GM18867 (cell line): ENCODE results near the gene PPP3CA.
"Not testable (repeated sequence)": the region's sequence is repeated elsewhere in the genome, so short reads cannot be mapped to it uniquely, and the experiment has no call there.

Experiments
- ATAC-seq: cut with Tn5 transposase; IDR thresholded peaks from one replicate; pipeline ENCODE4 v1.9.1; 2021; ENCODE audit warnings: mild to moderate bottlenecking, moderate library complexity; ENCODE audit not compliant: unreplicated experiment

Gene PPP3CA

DNA sequence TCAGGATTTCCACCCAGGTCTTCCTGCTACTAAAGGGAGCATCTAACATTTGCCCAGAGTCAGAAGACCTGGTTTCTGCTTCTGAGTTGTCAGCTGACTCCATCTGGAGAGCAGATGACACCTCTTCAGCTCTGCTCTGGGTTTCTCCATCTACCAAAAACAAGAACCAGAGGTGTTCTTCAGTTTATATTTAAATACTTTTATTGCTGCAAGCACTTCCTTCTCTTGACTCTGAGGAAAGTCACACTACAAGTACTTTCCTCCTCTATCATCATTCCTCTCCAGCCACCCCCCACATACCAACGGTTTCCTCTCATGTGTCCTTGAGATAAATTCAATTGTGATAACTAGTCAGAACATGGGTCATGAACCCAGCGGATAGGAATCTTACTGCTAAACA, 88.4 kb downstream of the PPP3CA start:
- peak; percentile 35 for ATAC-seq

DNA sequence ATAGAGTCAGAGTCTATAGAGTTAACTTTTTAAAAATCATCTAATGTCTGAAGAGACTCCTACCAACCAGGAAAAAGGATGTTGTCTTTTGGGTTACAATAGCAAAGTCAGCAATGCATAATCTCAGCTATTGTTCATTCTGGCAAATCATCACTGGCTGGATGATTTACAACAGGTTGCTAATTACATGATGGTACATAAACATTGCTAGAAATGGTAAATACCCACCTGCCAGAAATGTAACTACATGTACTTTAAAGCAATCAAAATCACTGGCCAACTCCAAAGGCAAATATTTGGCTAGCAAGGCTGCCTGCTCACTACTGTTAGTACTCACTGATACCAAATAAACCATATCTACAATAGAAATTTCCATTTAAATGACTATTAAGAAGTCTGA, 91.1 kb downstream of the PPP3CA start:
- no peak for ATAC-seq

DNA sequence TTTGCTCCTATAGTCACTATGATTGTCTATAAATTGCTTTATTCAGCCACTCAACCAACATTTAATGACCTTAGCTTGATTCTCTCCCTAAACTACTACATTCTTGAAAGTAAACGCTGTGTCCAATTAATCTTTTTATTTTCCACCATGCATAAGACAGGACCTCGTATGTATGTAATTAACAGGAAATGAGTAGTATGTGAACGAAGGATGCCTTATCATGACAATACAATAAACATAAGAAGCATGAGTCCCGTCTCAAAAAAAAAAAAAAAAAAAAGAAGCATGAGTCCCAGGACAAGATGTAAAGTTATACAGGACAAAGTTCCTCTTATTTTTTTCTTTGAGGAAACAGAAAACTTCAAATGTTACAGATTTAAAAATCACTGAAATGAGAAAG, 92.5 kb downstream of the PPP3CA start:
- ATAC-seq = no peak

DNA sequence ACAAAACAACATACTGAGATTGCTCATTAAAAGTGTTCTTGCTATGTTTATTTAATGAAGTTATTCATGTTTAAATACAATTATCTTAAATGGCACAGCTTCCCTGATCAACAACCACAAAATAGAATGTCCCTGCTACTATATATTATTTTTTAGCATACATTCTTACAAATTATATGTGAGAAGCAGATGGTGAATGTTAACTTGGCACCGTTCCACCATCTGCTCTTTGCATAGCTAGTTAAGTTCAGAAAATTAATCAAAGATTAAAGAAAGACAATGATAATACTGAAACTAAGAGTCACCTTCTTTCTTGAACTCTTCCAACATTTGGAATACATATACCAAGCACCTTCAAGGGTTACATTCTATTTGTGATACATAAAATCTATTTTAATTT, 94.2 kb downstream of the PPP3CA start:
- no peak for ATAC-seq

DNA sequence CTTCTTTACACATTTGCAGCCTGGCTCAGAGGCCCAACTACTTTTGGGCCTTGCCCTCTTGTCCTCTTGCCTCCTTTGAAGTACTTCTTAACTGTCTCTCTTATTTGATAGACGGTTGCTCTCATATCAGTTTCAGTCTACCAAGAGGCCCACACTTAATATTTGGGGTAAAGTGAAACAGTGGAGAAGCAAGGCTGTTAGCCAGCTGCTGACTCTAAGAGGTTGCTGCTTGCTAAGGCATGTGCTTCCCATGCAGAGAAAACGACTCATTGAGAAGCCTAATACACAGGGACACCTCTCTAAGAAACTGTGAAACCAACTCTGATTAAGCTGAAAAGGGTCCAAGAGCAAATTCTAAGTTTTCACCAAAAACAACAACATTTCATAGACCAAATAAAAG, 94.6 kb downstream of the PPP3CA start:
- ATAC-seq = peak; percentile 55

DNA sequence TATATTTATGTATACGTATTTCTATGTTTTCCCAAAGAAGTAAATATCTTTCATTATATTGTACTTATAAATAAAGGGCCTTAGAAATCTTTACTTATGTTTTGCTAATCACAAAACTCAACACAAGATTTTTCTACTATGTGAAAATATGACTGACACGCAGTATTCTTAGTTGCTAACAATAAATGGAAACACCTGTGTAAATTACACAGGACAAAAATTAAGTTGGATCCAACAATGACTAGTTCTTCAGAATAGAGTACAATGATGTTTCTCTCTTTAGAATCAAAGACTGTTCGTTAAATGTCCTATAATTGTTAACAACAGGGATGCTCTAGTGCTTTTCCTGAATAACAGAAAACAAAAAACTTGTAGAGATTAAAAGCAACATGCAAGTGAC, 96.1 kb downstream of the PPP3CA start:
- no peak for ATAC-seq

DNA sequence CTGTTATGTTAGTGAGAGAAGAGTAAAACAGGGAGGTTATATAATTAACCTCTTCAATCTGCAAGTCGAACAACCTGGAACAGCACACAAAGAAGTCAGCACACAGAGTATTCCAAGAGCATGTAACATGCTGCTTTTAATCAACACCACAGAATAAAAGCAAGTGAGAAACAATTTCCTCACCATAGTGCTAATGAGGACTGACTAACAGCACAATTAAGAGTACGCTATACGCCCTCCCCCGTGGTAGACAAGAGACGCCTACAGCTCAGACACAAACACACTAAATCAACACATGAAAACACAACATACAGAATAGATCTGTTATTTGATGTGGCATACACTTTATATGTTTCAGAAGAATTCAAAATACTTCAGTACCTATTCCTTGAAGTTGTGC, 103.0 kb downstream of the PPP3CA start:
- no peak for ATAC-seq

DNA sequence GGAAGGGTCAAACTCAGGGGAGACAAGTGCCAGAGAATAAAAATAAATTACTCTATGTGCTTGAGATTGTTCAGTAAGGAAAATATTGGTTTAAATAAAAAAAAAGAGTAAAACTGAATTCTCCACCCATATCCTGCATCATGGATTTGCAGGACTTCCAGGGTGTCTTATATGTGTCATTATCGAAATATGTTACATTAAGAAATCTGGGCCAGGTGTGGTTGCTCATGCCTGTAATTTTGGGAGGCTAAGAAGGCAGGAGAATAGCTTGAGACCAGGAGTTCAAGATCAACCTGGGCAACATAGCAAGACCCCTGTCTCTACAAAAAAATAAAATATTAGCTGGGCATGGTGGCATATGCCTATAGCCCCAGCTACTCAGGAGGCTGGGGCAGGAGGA, 104.9 kb downstream of the PPP3CA start:
- ATAC-seq = no peak

DNA sequence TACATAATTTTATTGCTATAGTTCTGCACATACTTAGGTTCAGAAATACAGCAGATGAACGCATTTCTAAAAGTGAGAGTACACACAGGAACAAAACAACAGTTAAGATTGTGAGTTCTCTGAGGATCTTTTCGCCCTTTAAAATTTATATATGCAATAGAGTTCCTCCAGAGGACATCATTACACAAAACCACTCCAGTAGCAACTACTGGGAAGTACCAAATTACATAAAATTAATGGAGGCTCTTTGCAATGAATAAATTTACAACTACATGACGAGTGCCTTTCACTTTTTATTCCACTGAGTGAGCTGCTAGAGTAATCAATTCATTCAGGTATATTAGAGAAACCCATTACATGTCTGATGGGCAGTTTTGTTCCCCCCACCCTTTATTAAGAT, 107.2 kb downstream of the PPP3CA start:
- ATAC-seq = no peak

DNA sequence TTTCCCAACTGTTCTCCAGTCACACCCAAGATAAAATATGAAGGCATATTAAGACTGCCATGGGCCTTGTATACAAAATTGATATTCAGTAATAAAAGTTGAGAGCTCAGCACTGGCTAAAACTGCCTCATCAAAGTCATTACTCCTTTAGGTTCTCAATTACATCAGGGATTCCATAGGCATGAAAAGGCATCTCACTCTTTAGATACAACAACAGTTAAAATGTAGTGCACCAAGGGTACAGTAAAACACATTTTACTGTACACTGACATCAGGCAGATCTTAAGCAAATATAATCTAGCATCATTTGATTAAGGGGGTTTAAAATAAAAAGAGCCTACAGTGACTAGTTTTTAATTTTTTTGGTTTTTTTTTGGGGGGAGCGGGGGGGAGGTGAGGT, 107.7 kb downstream of the PPP3CA start:
- no peak for ATAC-seq

DNA sequence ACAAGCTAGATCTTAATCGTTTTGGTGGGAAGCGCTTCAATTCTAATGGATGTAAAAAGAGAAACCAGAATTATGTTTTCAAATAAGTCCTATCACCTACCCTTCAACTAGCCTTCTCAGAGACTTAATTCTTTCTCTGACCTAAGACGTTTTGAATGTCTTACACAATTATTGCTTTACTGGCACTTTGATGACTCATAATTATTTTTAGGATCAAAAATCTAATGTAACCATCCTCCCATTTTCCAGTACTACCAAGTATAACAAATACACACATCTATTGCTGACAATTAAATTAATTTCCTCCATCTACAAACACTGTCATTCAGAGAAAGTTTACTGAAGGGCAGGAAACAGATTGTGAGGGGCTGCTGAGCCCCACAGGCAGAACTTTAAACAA, 108.6 kb downstream of the PPP3CA start:
- no peak for ATAC-seq

DNA sequence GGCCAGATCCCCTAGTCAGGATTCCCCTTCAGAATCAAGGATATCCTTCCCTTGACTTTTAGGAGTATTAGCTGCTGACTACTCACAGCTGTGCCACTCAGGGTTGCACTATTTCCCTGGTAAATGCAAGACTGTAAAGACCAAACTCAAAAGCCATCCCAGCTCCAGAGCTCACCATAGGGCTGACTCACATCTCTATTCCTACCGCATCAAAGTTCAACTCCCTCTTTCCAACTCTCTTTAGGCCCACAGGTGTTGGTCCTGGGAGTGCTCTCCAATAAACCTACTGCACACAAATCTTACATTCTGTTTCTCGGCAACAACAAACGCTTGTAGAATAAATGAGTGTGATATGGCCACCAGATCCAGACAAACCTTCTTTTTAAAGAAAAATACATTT, 109.6 kb downstream of the PPP3CA start:
- ATAC-seq = no peak

DNA sequence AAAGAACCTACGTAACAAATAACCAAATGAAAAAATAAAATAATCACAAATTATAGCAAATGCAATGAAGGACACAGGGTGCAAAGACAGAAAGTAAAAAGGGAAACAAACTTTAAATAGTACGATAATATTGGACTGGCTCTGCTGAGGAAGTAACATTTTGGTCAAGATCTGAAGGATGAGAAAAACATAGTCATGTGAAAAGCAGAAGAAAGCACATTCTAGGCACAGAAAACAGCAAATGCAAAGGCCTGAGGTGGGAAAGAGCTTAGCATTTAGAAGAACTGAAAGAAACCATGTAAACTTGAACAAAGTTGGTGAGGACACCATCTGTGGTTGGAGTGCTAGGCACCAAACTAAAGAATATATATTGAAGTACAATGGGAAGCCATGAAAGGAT, 111.2 kb downstream of the PPP3CA start:
- no peak for ATAC-seq

DNA sequence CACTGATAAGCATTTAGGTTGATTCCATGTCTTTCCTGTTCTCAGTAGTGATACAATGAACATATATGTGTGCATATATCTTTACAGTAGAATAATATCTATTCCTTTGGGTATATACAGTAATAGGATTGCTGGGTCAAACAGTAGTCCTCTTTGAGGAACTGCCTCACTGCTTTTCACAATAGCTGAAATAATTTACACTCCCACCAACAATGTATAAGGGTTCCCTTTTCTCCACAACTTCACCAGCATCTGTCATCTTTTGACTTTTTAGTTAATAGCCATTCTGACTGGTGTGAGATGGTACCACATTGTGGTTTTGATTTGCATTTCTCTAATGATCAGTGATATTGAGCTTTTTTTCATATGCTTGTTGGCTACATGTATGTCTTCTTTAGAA, 113.2 kb downstream of the PPP3CA start:
- not testable (repeated sequence) for ATAC-seq

DNA sequence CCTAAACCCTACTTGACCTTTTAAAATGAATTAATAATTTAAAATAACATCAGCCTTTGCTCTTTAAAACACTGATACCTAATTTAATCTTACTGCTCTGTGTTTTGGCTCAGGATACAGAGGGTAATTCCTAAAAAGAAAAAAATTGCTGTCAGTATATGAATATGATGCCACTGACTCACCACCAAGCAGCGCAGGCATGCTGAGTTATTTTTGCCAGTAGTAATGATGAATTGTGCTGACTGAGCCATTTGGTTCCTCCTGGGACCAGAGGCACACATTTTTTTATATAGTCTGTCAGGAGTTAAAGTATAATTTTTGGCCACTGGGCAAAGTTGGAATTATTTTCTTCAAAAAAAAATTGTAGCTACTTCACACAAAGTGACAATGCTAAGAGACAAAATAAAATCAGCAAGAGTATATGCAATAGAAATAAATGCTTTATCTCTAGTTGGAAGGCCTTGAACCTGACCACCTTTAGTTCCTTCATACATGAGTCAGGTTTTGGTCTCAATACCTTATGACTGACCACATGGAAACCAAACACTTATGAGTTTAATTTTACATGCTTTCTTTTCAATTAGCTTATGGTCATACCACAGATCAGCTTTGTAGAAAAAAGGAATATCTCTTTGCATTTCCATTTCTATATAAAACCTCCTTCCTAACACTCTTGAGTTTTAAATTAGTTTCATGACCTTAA, 115.1 kb downstream of the PPP3CA start:
- ATAC-seq = no peak

DNA sequence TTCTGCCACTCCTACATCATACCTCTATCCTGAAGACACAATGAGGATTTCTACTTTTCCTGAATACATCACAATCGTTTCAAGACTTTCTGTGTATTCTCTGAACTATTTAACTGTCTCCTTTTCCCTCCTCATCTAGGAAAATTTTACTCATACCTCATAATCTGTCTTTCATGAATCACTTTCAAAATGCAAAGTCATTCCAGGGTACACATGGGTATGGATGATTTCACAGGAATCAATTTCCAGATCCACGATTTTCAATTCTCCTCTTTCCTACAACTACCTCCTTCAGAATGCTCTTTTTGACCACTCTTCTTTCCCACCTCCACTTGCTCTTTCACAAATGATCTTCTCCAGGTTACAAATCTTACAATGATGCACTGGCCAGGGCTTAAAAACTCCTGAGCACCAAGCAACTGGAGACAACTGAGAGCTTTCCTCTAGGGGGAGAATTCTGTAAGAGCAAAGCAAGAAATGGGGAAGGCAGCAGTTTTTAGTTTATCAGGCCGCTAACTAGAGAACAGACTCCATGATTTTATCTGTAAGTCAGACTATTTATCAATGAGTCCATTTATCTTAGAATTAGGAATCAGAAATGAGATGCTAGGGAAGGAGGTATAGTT, 116.4 kb downstream of the PPP3CA start:
- no peak for ATAC-seq

DNA sequence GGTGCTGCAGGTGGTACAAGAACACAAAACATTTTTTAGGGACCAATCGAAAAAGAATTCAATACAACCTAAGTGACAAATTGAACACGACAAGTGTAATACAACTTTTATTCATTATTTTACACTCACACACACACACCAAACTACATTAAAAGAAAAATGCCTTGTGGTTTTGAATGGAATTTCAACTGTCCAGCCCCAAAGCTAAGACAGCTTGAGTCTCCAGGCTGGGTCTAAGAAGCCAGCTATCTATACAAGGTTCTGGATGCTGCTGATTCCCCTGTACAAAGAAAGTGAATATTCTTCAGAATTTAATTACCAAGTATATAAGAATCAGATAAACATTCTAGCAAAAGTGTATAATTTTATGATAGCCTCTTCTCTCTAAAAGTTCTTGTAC, 118.2 kb downstream of the PPP3CA start:
- no peak for ATAC-seq

DNA sequence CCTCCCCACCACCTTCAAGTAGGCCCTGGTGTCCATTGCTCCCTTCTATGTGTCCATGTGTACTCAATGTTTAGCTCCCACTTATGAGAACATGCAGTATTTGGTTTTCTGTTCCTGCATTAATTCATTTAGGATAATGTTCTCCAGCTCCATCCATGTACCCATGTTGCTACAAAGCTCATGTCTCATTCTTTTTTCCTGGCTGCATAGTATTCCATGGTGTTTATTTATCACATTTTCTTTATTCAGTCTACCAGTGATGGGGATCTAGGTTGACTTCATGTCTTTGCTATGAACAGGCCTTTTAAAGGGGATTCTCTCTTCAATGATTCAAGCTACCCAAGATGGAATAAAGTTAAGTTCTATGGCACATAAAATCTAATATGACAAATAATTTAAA, 119.6 kb downstream of the PPP3CA start:
- ATAC-seq = no peak

DNA sequence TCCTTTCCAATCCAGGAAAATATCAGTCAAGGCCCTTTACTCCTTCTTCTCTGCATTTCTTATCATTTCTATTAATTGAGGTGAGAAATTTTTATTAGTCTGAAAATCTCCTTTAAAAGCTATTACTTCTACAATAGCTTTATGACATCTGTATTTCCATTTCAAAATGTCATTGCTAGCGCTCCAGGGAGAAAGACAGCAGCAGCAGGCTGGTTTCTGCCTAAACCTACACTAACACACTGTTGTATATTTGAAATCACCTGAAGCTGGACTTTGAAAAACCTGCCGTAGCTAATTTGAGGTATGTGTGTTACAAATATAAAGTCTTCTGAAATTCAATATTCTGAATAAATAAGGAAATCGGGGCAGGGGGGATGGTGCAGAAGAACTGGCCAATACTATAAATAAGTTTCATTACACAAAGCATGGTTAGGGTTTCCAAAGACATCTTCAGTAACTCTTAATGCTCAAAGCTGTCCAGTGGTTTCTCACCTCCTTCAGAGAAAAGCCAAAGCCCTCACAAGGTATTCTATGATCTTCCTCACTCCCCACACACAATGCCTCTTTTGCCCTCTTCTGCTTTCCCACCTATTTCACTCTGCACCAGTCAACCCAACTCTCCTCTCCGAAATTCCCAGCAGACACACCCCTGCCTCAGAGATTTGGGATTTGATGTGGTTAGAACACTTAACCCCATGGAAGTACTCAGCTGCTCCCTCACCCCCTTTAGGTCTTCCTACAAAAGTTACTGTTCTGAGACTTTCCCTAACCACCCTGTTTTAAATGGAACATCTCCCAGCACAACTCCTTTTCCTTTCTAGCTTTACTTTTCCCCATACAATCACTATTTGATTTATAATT, 122.7 kb downstream of the PPP3CA start:
- no peak for ATAC-seq

DNA sequence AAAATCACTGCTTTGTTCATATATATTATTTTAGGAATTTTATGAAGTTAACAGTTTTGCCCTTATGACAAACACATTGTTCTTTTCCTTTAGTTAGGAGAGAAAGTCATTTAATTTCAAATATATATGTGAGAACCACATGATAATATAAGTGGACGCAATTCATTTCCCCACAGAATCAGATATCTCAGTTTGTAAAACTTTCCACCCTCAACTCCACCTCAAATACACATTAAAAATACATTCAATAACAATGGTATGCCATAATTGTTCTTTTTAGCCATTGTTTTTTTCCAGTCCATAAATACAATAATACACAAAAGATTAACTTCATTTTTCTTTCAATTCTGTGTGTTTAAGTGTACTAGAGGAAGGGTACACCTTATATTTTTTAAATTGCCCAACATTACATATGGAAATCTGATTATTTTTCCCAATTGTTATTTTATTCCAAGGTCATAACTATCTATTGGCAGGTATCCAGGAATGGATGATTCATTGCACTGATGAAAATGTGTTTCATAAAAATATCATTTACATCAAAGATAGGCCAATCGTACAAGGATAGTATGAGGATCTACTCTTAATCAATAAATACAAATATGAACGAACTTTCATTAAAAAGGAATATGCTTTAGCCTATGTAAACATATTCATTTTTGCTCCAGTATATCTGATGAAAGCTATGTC, 125.0 kb downstream of the PPP3CA start:
- ATAC-seq = no peak

DNA sequence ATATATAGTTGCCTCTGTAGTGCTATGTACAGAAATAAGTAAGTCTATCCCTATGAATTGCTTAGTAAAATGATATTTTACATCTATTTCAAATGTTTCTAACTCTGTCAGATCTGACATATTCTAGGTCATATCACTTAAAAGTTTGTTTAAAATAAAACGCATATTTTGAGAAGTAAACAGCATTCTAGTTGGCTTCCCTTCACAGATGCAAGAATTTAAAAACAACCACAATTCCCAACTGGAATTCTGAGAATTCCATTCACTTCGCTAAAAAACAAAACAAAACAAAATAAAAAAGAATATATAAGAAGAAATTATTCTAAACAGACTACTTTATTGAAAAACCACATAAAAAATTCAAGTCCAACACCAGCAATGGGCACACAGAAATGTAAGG, 126.0 kb downstream of the PPP3CA start:
- ATAC-seq = no peak
